Vagina (tissue), 2 donors: Measurements from ENCODE around the gene IL1RAPL1.

ENCODE experiments used
- POLR2A ChIP-seq, 2 donors: fragments of 450-650 bp; IDR thresholded peaks; one replicate each; pipeline ENCODE4 v1.6.1; 2017; ENCODE audit warnings: antibody characterized with exemption in 2 of 2, mild to moderate bottlenecking in 2 of 2, moderate library complexity in 2 of 2
- POLR2AphosphoS5 ChIP-seq, 2 donors: sonication (generic); formaldehyde crosslinking; IDR thresholded peaks; one replicate each; pipeline ENCODE4 v1.9.0; 2017; ENCODE audit warnings: antibody characterized with exemption in 2 of 2, mild to moderate bottlenecking in 2 of 2, low read depth in 1 of 2; ENCODE audit not compliant: insufficient read depth in 1 of 2
- TF ChIP-seq, protein P1 (sequence below), 3 experiments: fragments of 450-650 bp in 2 of 3; fragments of 200-600 bp in 1 of 3; sonication (generic) in 1 of 3; IDR thresholded peaks; one replicate each; pipeline ENCODE4 v1.5.1; 2017 to 2019; ENCODE audit warnings: antibody characterized with exemption in 3 of 3, mild to moderate bottlenecking in 2 of 3, moderate library complexity in 2 of 3

DNA sequence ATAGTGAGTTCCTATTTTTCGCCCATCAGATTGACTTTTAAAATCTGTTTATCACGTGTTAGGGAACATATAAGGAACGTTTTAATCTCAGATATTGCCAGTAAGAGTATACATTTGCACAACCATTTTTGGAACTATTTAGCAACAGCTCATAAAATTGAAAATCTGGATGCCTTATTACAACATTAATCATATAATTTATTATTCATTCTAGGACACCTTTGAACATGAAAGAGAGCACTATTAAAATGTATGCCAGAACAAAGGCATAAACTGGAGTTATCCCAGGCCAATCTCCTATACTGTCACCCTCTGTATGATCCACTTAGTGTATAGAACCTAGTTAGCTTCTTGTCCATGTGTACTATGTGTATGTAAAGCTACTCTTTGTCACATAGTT is 1049.1 kb downstream of the IL1RAPL1 start:
- TF ChIP-seq, protein P1, sequence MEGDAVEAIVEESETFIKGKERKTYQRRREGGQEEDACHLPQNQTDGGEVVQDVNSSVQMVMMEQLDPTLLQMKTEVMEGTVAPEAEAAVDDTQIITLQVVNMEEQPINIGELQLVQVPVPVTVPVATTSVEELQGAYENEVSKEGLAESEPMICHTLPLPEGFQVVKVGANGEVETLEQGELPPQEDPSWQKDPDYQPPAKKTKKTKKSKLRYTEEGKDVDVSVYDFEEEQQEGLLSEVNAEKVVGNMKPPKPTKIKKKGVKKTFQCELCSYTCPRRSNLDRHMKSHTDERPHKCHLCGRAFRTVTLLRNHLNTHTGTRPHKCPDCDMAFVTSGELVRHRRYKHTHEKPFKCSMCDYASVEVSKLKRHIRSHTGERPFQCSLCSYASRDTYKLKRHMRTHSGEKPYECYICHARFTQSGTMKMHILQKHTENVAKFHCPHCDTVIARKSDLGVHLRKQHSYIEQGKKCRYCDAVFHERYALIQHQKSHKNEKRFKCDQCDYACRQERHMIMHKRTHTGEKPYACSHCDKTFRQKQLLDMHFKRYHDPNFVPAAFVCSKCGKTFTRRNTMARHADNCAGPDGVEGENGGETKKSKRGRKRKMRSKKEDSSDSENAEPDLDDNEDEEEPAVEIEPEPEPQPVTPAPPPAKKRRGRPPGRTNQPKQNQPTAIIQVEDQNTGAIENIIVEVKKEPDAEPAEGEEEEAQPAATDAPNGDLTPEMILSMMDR (IDR thresholded peaks at IDR 0.05), result no peak
- no peak for TF ChIP-seq POLR2A (IDR thresholded peaks at IDR 0.05)
- TF ChIP-seq POLR2AphosphoS5 (IDR thresholded peaks at IDR 0.05; ENCODE audit: insufficient read depth in 1 of 2, low read depth in 1 of 2), result no peak
